ENCODE results near the gene NR5A2.

Gene NR5A2

DNA sequence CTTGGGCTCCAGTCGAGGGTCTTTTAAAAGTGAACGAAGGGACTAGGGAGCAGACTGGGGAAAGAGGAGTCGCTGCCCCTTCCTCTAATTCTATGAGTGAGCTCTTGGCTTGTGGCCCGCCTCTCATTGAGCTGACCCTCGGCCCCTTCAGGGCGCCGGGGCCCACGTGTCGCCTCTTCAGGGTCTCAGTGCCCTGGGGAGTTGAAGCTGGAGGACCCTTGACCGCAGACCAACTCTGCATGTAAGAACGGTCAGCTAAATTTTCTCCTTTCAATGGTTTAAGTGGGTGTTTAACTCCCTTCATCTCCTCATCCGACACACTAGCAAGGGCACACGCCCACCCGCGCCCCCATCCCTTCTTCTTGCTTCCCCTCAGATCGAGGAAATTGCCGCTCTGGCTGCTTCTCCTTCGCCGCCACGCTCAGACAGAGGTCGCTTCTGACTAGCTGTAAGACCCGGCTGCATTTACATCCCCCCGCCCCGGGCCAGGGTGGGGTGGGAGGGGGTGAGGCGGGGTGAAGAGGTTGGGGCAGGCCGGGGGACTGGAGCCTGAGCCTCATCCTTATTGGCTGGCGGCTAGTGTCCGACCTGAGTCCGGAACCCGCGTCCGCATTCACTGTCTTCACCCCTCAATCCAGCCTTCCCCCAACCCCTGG, 10.9 kb downstream of the NR5A2 start:
- TF ChIP-seq REST (IDR thresholded peaks at IDR 0.05; ENCODE audit: insufficient read depth in 1 of 2, low read depth in 2 of 2, low read length in 2 of 2) (no peak), FOXP2 (optimal IDR thresholded peaks at IDR 0.05; ENCODE audit: borderline replicate concordance, extremely low read depth, extremely low read length, insufficient read depth) (no peak), TAF1 (IDR thresholded peaks at IDR 0.05; ENCODE audit: borderline replicate concordance, insufficient read depth, low read length) (no peak), SIN3A (IDR thresholded peaks at IDR 0.05; ENCODE audit: borderline replicate concordance, insufficient read depth, low read length) (no peak), POLR2AphosphoS5 (IDR thresholded peaks at IDR 0.05; ENCODE audit: low read depth, low read length) (no peak)

GRCh38 chr1:200038981-200039848, 11.7 kb downstream of the NR5A2 start:
- TF ChIP-seq REST (IDR thresholded peaks at IDR 0.05; ENCODE audit: insufficient read depth in 1 of 2, low read depth in 2 of 2, low read length in 2 of 2) = no peak
- no peak for TF ChIP-seq TAF1 (IDR thresholded peaks at IDR 0.05; ENCODE audit: borderline replicate concordance, insufficient read depth, low read length)
- no peak for TF ChIP-seq FOXP2 (optimal IDR thresholded peaks at IDR 0.05; ENCODE audit: borderline replicate concordance, extremely low read depth, extremely low read length, insufficient read depth)
- TF ChIP-seq SIN3A (IDR thresholded peaks at IDR 0.05; ENCODE audit: borderline replicate concordance, insufficient read depth, low read length) = no peak
- no peak for TF ChIP-seq POLR2AphosphoS5 (IDR thresholded peaks at IDR 0.05; ENCODE audit: low read depth, low read length)

- TF ChIP-seq TAF1 (IDR thresholded peaks at IDR 0.05; ENCODE audit: borderline replicate concordance, insufficient read depth, low read length) (no peak), POLR2AphosphoS5 (IDR thresholded peaks at IDR 0.05; ENCODE audit: low read depth, low read length) (no peak), REST (IDR thresholded peaks at IDR 0.05; ENCODE audit: insufficient read depth in 1 of 2, low read depth in 2 of 2, low read length in 2 of 2) (no peak), FOXP2 (optimal IDR thresholded peaks at IDR 0.05; ENCODE audit: borderline replicate concordance, extremely low read depth, extremely low read length, insufficient read depth) (no peak)
These were observed 12.5 kb downstream of the NR5A2 start for GRCh38 chr1:200039849-200040474.

- TF ChIP-seq SIN3A (IDR thresholded peaks at IDR 0.05; ENCODE audit: borderline replicate concordance, insufficient read depth, low read length) (no peak), POLR2AphosphoS5 (IDR thresholded peaks at IDR 0.05; ENCODE audit: low read depth, low read length) (no peak), REST (IDR thresholded peaks at IDR 0.05; ENCODE audit: insufficient read depth in 1 of 2, low read depth in 2 of 2, low read length in 2 of 2) (no peak), FOXP2 (optimal IDR thresholded peaks at IDR 0.05; ENCODE audit: borderline replicate concordance, extremely low read depth, extremely low read length, insufficient read depth) (no peak), TAF1 (IDR thresholded peaks at IDR 0.05; ENCODE audit: borderline replicate concordance, insufficient read depth, low read length) (no peak)
These were observed 13.1 kb downstream of the NR5A2 start for GRCh38 chr1:200040481-200041138.

Data from PFSK-1 (cell line).